Measurements from ENCODE around the gene PDCD2L. TPM values are rescaled to one million over a fixed set of nuclear protein-coding genes. Genes with fewer than 3 reads are reported as not detected.

PDCD2L gene
- 26.1 to 36.6 TPM (median 34.4 TPM) in 5 replicates for total RNA-seq (2022; extraction: Qiagen RNA extraction)

GRCh38 chr19:34404109-34404909 lies at the start of gene PDCD2L:
Gene PDCD2L, plus strand, starts transcription at chr19:34404399. Its CDS starts 32 bp downstream, at chr19:34404431.

GRCh38 chr19:34364830-34365462 lies 39.3 kb upstream of the PDCD2L start, which contains the start of gene GPI:
Gene GPI, plus strand, starts transcription at chr19:34365196. Its CDS starts 71 bp downstream, at chr19:34365267.

Other genes starting within 250 kb of the PDCD2L start
- gene LSM14A, start 231.9 kb upstream of the PDCD2L start, total RNA-seq (2022; extraction: Qiagen RNA extraction), result 196 to 281 TPM (median 222 TPM) in 5 replicates
- gene GARRE1, start 149.8 kb upstream of the PDCD2L start, total RNA-seq (2022; extraction: Qiagen RNA extraction), result 9.0 to 13.6 TPM (median 12.6 TPM) in 5 replicates
- gene GPI, start 39.2 kb upstream of the PDCD2L start, total RNA-seq (2022; extraction: Qiagen RNA extraction), result 634 to 742 TPM (median 688 TPM) in 5 replicates
- 226 to 340 TPM (median 284 TPM) in 5 replicates for gene UBA2, start 24.0 kb downstream of the PDCD2L start, total RNA-seq (2022; extraction: Qiagen RNA extraction)
- 24.4 to 38.6 TPM (median 38.0 TPM) in 5 replicates for gene WTIP, start 77.4 kb downstream of the PDCD2L start, total RNA-seq (2022; extraction: Qiagen RNA extraction)

Data from A549 treated with Mapracorat at 1 μM for 4 hours (cell line).